Muscle layer of colon (tissue), 2 donors: ENCODE measurements around the gene TMEM11.

Source experiments
- H3K27ac ChIP-seq: one replicate; pipeline ENCODE4 v1.7.0; 2013; ENCODE audit warnings: low read depth, mild to moderate bottlenecking, low read length, moderate library complexity
- H3K27me3 ChIP-seq, 2 donors: one replicate each; pipeline ENCODE4 v1.7.0; 2013; ENCODE audit warnings: low read length in 2 of 2, mild to moderate bottlenecking in 2 of 2; ENCODE audit not compliant: insufficient read depth in 2 of 2, control insufficient read depth in 1 of 2
- H3K36me3 ChIP-seq: one replicate; pipeline ENCODE4 v1.7.0; 2013; ENCODE audit warnings: mild to moderate bottlenecking, low read length; ENCODE audit not compliant: insufficient read depth
- H3K4me1 ChIP-seq: one replicate; pipeline ENCODE4 v1.7.0; 2013; ENCODE audit warnings: mild to moderate bottlenecking, low read length; ENCODE audit not compliant: insufficient read depth
- H3K4me3 ChIP-seq, 2 donors: one replicate each; pipeline ENCODE4 v1.7.0; 2013; ENCODE audit warnings: low read length in 2 of 2, low read depth in 1 of 2, mild to moderate bottlenecking in 1 of 2, moderate library complexity in 1 of 2
- H3K9ac ChIP-seq: one replicate; pipeline ENCODE4 v1.7.0; 2013; ENCODE audit warnings: low read length
- H3K9me3 ChIP-seq: one replicate; pipeline ENCODE4 v1.7.0; 2013; ENCODE audit warnings: mild to moderate bottlenecking, low read length
- donor health status: abdominal sarcoma.
- donor health status: Adenocarcinoma of cecum.

The TMEM11 gene

GRCh38 chr17:21218101-21218500 is 4.1 kb upstream of the TMEM11 start:
- no peaks in the 10 kb centered on the region for H3K36me3 ChIP-seq
- H3K27me3 ChIP-seq = no peaks in the 10 kb centered on the region
- H3K9me3 ChIP-seq = no peaks in the 10 kb centered on the region
- H3K27ac ChIP-seq = no peak overlapping the region
- H3K4me1 ChIP-seq = peaks cover 13% of the 10 kb centered on the region
- no peak overlapping the region for H3K4me3 ChIP-seq
- no peak overlapping the region for H3K9ac ChIP-seq

- no peak overlapping the region for H3K4me3 ChIP-seq
- H3K36me3 ChIP-seq = no peaks in the 10 kb centered on the region
- H3K27ac ChIP-seq = no peak overlapping the region
- no peak overlapping the region for H3K9ac ChIP-seq
- H3K4me1 ChIP-seq = peaks cover 21% of the 10 kb centered on the region
- no peaks in the 10 kb centered on the region for H3K9me3 ChIP-seq
- H3K27me3 ChIP-seq = no peaks in the 10 kb centered on the region
Observed at GRCh38 chr17:21217346-21217745, 3.4 kb upstream of the TMEM11 start.

- peaks cover 35% of the 10 kb centered on the region for H3K4me1 ChIP-seq
- H3K27ac ChIP-seq = no peak overlapping the region
Observed at GRCh38 chr17:21215935-21216334, 2.0 kb upstream of the TMEM11 start.

DNA sequence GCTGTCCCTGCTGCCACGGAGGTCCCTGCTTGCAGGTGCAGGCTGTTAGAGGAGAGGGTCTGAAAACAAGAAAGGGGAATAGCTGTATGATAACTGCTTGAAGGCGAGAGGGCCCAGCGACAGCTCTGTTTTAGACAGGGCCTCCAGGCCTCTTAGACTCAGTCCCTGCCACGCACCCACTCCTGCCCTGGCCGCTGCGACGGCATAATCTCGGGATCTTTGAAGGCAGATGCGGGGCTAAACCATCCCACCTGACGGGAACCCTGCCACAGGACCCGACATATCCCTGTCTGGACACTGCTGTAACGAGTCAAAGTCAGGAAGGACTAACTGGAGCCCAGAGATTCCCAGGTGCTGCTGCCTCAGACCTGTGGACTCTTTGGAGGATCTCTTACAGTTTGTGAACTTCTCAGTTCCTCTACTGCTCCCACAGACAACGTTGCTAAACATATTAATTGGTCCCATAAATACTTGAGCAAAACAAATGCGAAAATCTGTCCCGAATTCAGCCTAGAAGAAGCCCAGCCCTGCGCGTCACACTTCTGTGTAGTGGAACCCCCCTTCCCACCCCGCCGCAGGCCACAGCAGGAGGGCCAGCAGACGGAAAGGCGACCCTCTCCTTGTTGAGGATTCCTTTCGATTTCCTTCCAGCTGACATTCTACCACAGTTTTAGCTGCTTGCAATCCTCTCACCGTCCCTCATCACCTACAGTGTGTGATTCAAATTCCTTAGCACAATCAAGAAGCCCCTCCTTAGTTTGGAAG is 998 bp upstream of the TMEM11 start:
- peak overlapping the region; percentile 83 for H3K9ac ChIP-seq

More at GRCh38 chr17:21215935-21216334, 2.0 kb upstream of the TMEM11 start:
- no peak overlapping the region for H3K4me3 ChIP-seq
- no peak overlapping the region for H3K9ac ChIP-seq
- H3K27me3 ChIP-seq = no peaks in the 10 kb centered on the region
- peaks cover 2% of the 10 kb centered on the region for H3K36me3 ChIP-seq
- H3K9me3 ChIP-seq = no peaks in the 10 kb centered on the region

GRCh38 chr17:21213638-21214014 is 335 bp downstream of the TMEM11 start:
- Histone ChIP-seq H3K9ac (peak overlapping the region; percentile 83), H3K4me3 (peak overlapping the region; percentile 81 to 99), H3K9me3 (no peaks in the 10 kb centered on the region), H3K4me1 (peaks cover 43% of the 10 kb centered on the region), H3K27ac (peak overlapping the region; percentile 84), H3K36me3 (peaks cover 19% of the 10 kb centered on the region), H3K27me3 (no peaks in the 10 kb centered on the region)

More for the DNA sequence above, 998 bp upstream of the TMEM11 start:
- Histone ChIP-seq H3K4me1 (peaks cover 43% of the 10 kb centered on the region), H3K27ac (peak overlapping the region; percentile 84), H3K4me3 (peak overlapping the region; percentile 81 to 99), H3K9me3 (no peaks in the 10 kb centered on the region), H3K27me3 (no peaks in the 10 kb centered on the region), H3K36me3 (peaks cover 12% of the 10 kb centered on the region)

GRCh38 chr17:21212826-21213637 is 929 bp downstream of the TMEM11 start:
- peak overlapping the region; percentile 81 to 99 for H3K4me3 ChIP-seq
- H3K27me3 ChIP-seq = no peaks in the 10 kb centered on the region
- H3K9me3 ChIP-seq = no peaks in the 10 kb centered on the region
- peaks cover 43% of the 10 kb centered on the region for H3K4me1 ChIP-seq
- H3K27ac ChIP-seq = peak overlapping the region; percentile 84
- peaks cover 19% of the 10 kb centered on the region for H3K36me3 ChIP-seq
- peak overlapping the region; percentile 83 for H3K9ac ChIP-seq

GRCh38 chr17:21211825-21212479 is 2.0 kb downstream of the TMEM11 start:
- Histone ChIP-seq H3K4me3 (no peak overlapping the region), H3K27ac (no peak overlapping the region), H3K4me1 (peaks cover 43% of the 10 kb centered on the region), H3K9me3 (no peaks in the 10 kb centered on the region), H3K27me3 (no peaks in the 10 kb centered on the region), H3K36me3 (peaks cover 19% of the 10 kb centered on the region), H3K9ac (no peak overlapping the region)

DNA sequence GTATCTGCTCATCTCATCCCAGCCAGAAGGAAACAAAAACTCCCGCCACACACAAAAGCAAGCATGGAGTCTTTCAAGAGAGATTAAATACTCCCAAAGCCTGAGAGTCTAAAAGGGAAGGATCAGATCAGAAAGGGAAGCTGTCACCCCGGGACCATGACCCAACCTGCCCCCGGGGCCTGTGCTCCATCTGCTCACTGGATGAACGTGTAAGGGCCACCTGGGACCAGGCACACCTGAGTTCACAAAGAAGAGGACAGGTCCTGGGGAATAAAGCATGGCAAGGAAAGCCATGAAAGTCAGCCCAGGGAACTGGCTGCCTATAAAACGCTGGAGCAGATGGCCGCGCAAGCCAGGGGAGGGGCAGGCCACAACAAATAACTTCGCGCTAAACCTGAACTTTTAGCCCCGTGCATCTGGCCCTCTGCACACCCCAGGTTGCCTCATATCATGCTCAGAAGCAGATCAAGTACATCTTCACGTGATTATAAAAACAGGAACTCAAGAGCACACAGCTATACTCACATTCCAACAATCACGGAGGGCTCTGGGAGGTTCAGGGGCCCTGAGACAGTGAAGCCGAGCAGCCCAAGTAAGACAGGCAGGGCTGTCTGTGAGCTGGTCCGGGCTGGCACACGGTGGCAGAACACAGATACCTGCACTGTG is 3.4 kb downstream of the TMEM11 start:
- no peaks in the 10 kb centered on the region for H3K27me3 ChIP-seq
- H3K4me1 ChIP-seq = peaks cover 39% of the 10 kb centered on the region
- no peak overlapping the region for H3K4me3 ChIP-seq
- H3K9ac ChIP-seq = no peak overlapping the region
- no peak overlapping the region for H3K27ac ChIP-seq
- peaks cover 19% of the 10 kb centered on the region for H3K36me3 ChIP-seq
- no peaks in the 10 kb centered on the region for H3K9me3 ChIP-seq

DNA sequence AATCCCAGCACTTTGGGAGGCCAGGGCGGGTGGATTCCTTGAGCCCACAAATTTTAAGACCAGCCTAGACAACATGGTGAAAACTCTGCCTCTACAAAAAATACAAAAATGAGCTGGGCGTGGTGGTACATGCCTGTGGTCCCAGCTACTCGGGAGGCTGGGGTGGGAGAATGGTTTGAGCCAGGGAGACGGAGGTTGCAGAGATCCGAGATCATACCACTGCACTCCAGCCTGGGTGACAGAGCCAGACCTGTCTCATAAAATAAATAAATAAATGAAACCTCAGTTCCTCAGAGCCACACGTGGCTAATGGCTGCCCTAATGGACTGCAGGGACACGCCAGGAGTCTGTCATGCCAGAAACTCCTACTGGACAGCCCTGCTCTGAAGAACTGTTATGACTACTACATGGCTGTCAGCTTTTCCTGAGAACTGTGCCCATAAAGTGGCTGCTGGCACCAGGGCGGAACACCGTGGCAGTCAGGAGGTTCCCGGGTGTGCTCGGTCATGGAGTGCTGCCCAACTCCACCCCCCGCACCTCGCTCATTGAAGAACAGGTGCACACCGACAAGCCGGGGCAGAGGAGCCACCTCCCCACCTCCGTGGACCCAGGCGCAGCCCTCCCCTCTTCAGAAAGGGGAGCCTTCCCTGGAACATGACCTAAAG is 4.3 kb downstream of the TMEM11 start:
- H3K9ac ChIP-seq = no peak overlapping the region
- H3K9me3 ChIP-seq = no peaks in the 10 kb centered on the region
- no peak overlapping the region for H3K4me3 ChIP-seq
- H3K4me1 ChIP-seq = peaks cover 36% of the 10 kb centered on the region
- H3K27ac ChIP-seq = no peak overlapping the region
- peaks cover 19% of the 10 kb centered on the region for H3K36me3 ChIP-seq
- H3K27me3 ChIP-seq = no peaks in the 10 kb centered on the region

DNA sequence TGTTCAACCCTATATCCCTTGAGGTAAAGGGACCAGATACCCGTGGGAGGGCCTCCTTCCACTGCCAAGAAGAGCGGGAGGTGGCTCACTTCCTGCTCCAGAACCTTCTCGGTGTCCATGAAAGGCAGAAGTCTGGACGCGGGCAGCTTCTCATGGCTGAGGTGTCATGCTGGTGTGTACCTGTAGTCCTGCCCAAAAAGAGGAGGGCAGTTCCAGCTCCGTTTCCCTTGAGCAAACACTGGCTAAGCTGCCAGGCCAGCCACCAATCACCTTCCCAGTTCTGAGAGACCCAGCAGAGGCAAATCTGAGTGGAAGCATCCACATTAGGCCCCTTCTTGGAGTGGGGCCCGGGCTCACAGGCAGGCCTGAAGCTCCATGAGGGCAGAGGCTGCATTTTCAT is 5.6 kb downstream of the TMEM11 start:
- Histone ChIP-seq H3K4me3 (no peak overlapping the region), H3K36me3 (peaks cover 19% of the 10 kb centered on the region), H3K4me1 (peaks cover 41% of the 10 kb centered on the region), H3K9me3 (no peaks in the 10 kb centered on the region), H3K9ac (no peak overlapping the region), H3K27ac (no peak overlapping the region), H3K27me3 (no peaks in the 10 kb centered on the region)
